Endothelial cell of umbilical vein (primary cell): ENCODE results near the gene AIF1L. TPM values are rescaled to one million over a fixed set of nuclear protein-coding genes. Genes with fewer than 3 reads are reported as not detected.

Source experiments
- BruUV-seq: library from RNA; stranded (reverse); fragments of 400-500 nt; replicated peaks from 2 replicates; lab custom pipeline; 2021; lab: Mats Ljungman, UMichigan
- CTCF ChIA-PET: fragments of 300-600, 350-600 bp; sonication (Branson Sonifier 250); formaldehyde crosslinking; loops from one replicate; lab custom pipeline; 2021; ENCODE audit warnings: antibody characterized with exemption, inconsistent platforms; lab: Charles Lee
- POLR2A ChIA-PET: fragments of 300-600, 350-600 bp; sonication (Branson Sonifier 250); formaldehyde crosslinking; loops from one replicate; lab custom pipeline; 2021; ENCODE audit warnings: antibody characterized with exemption, inconsistent platforms; lab: Charles Lee
- DNase-seq: peaks from one replicate; pipeline ENCODE4 v3.0.0-alpha.2; 2011; ENCODE audit warnings: low read depth, low spot score
- FAIRE-seq: peaks from 2 replicates; lab custom pipeline; 2011; peaks lifted over from hg19 to GRCh38; lab: Jason Lieb, UNC
- H2AFZ ChIP-seq: 2 replicates; pipeline ENCODE4 v1.6.0; 2012; ENCODE audit warnings: low read depth, low read length, control low read depth, inconsistent platforms
- H3K27ac ChIP-seq: 2 replicates; pipeline ENCODE4 v1.5.1; 2011; ENCODE audit warnings: low read depth, mild to moderate bottlenecking, control low read depth, low read length, moderate library complexity; ENCODE audit not compliant: insufficient read depth
- H3K27me3 ChIP-seq, 2 experiments: 2 replicates each; pipeline versions ENCODE4 v1.6.0 to v1.6.1; 2011; ENCODE audit warnings: low read length in 2 of 2, mixed read lengths in 1 of 2; ENCODE audit not compliant: control insufficient read depth in 2 of 2, insufficient read depth in 2 of 2
- H3K36me3 ChIP-seq, 2 experiments: 2 replicates in 1 of 2; 3 replicates in 1 of 2; pipeline ENCODE4 v1.5.1; 2011; ENCODE audit warnings: low read length in 2 of 2, mild to moderate bottlenecking in 1 of 2, moderate library complexity in 1 of 2; ENCODE audit not compliant: control insufficient read depth in 2 of 2, insufficient read depth in 2 of 2; ENCODE audit errors: extremely low read depth in 1 of 2
- H3K4me1 ChIP-seq: 3 replicates; pipeline ENCODE4 v1.5.1; 2011; ENCODE audit warnings: mild to moderate bottlenecking, low read length; ENCODE audit not compliant: control insufficient read depth, insufficient read depth; ENCODE audit errors: extremely low read depth
- H3K4me2 ChIP-seq: 2 replicates; pipeline ENCODE4 v1.6.1; 2011; ENCODE audit warnings: low read length, control low read depth, mixed read lengths; ENCODE audit not compliant: insufficient read depth
- H3K4me3 ChIP-seq, 3 experiments: fragments of 200-600 bp in 1 of 3; sonication (generic), shearing (Covaris generic) in 1 of 3; replicated peaks in 1 of 3; 2 replicates each; pipeline ENCODE4 v1.5.1; 2011 to 2016; ENCODE audit warnings: control low read depth in 3 of 3, low read length in 3 of 3, mild to moderate bottlenecking in 2 of 3, inconsistent platforms in 1 of 3, low read depth in 1 of 3, moderate library complexity in 1 of 3; ENCODE audit not compliant: insufficient read depth in 1 of 3
- H3K79me2 ChIP-seq: 2 replicates; pipeline ENCODE4 v1.6.0; 2012; ENCODE audit warnings: low read length, inconsistent platforms; ENCODE audit not compliant: control insufficient read depth, insufficient read depth
- H3K9ac ChIP-seq: replicated peaks from 2 replicates; pipeline ENCODE3; 2011; ENCODE audit warnings: low read length, control low read depth; ENCODE audit not compliant: insufficient read depth; ENCODE audit errors: extremely low read depth
- H3K9me1 ChIP-seq: replicated peaks from 3 replicates; pipeline ENCODE4 v1.6.0; 2011; ENCODE audit warnings: mild to moderate bottlenecking, low read length; ENCODE audit not compliant: control insufficient read depth, insufficient read depth; ENCODE audit errors: extremely low read depth
- H3K9me3 ChIP-seq: replicated peaks from 2 replicates; pipeline ENCODE4 v1.5.1; 2012; ENCODE audit warnings: low read length, inconsistent platforms; ENCODE audit not compliant: control insufficient read depth, insufficient read depth
- H4K20me1 ChIP-seq: replicated peaks from 2 replicates; pipeline ENCODE3; 2011; ENCODE audit warnings: mild to moderate bottlenecking, low read length; ENCODE audit not compliant: control insufficient read depth, insufficient read depth; ENCODE audit errors: extremely low read depth
- CTCF ChIP-seq, 2 donors: IDR thresholded peaks; 1 replicate in 1 of 2; 2 replicates in 1 of 2; pipeline ENCODE4 v1.5.1; 2011; ENCODE audit warnings: low read length in 2 of 2, mild to moderate bottlenecking in 2 of 2, moderate library complexity in 2 of 2, control low read depth in 1 of 2, inconsistent platforms in 1 of 2, low read depth in 1 of 2; ENCODE audit not compliant: insufficient read depth in 1 of 2; ENCODE audit errors: extremely low read depth in 1 of 2
- EZH2 ChIP-seq: IDR thresholded peaks from 2 replicates; pipeline ENCODE4 v1.6.1; 2012; ENCODE audit warnings: borderline replicate concordance, low read depth, mild to moderate bottlenecking, moderate library complexity, low read length, inconsistent platforms; ENCODE audit not compliant: severe bottlenecking
- FOS ChIP-seq: IDR thresholded peaks from 2 replicates; pipeline ENCODE4 v1.6.1; 2011; ENCODE audit warnings: mild to moderate bottlenecking, low read length, moderate library complexity, borderline replicate concordance; ENCODE audit not compliant: insufficient read depth
- GATA2 ChIP-seq: IDR thresholded peaks from 2 replicates; pipeline ENCODE4 v1.7.0; 2011; ENCODE audit warnings: low read depth, mild to moderate bottlenecking, moderate library complexity, mixed read lengths, low read length; ENCODE audit not compliant: insufficient read length, insufficient read depth
- JUN ChIP-seq: IDR thresholded peaks from 2 replicates; pipeline ENCODE4 v1.6.1; 2011; ENCODE audit warnings: borderline replicate concordance, low read depth; ENCODE audit not compliant: insufficient read length, insufficient read depth
- MAX ChIP-seq: IDR thresholded peaks from 2 replicates; pipeline ENCODE4 v1.6.1; 2011; ENCODE audit not compliant: insufficient read depth, insufficient read length
- MYC ChIP-seq: IDR thresholded peaks from one replicate; pipeline ENCODE4 v1.6.1; 2011; ENCODE audit warnings: mild to moderate bottlenecking, low read depth, low read length
- POLR2A ChIP-seq: IDR thresholded peaks from 2 replicates; pipeline ENCODE4 v1.6.1; 2012; ENCODE audit warnings: low read depth, mild to moderate bottlenecking, control low read depth, low read length
- POLR2AphosphoS5 ChIP-seq: IDR thresholded peaks from 2 replicates; pipeline ENCODE4 v1.6.1; 2012; ENCODE audit warnings: low read depth, mild to moderate bottlenecking, control low read depth, low read length, moderate library complexity; ENCODE audit not compliant: insufficient read depth
- dilution Hi-C: fragments of 300-500 bp; cut with MboI; formaldehyde crosslinking; loops from one replicate; pipeline ENCODE4 v1.15.0; 2019; ENCODE audit warnings: low sequenced_read_pairs; ENCODE audit not compliant: extremely low pct_ligation_motif_present
- intact Hi-C: fragments of 100-400 bp; cut with micrococcal nuclease; formaldehyde crosslinking; loops from one replicate; pipeline ENCODE4 v1.10.0; 2022
- polyA plus RNA-seq, 4 experiments: library from polyadenylated mRNA; depleted of rRNA in 3 of 4; stranded (reverse) in 3 of 4; unstranded in 1 of 4; fragments of >200 nt; gene quantifications; 2 replicates each; pipeline versions ENCODE4 v1.2.1 to v1.2.3, GENCODE V29; 2011 to 2012; ENCODE audit warnings: missing spikeins in 1 of 4
- total RNA-seq: library from RNA; stranded (reverse); gene quantifications from 2 replicates; pipeline ENCODE4 v1.2.3, GENCODE V29; 2021

AIF1L gene
- total and polyA plus RNA-seq, 2 donors (not counting 3 experiments of a cell fraction or from before 2014, with no cell fraction given) = 17.8 to 39.7 TPM

- Histone ChIP-seq H3K9ac (no peak overlapping the region), H3K27ac (no peak overlapping the region), H3K27me3 (no peaks in the 10 kb centered on the region), H3K36me3 (peaks cover 0 to 2% of the 10 kb centered on the region in 2 experiments), H2AFZ (no peak overlapping the region), H3K9me1 (no peaks in the 10 kb centered on the region), H3K4me3 (no peak overlapping the region), H3K4me1 (peaks cover 24% of the 10 kb centered on the region), H3K79me2 (peaks cover 8% of the 10 kb centered on the region), H4K20me1 (no peaks in the 10 kb centered on the region), H3K4me2 (no peak overlapping the region), H3K9me3 (no peaks in the 10 kb centered on the region)
- POLR2A ChIA-PET = no interaction called here
- intact Hi-C loops = no loop called here
- TF ChIP-seq GATA2 (no peak), POLR2AphosphoS5 (no peak), MYC (no peak), MAX (no peak), FOS (no peak), EZH2 (no peak), JUN (no peak), POLR2A (no peak), CTCF (IDR thresholded peaks at IDR 0.05; ENCODE audit: extremely low read depth in 1 of 2, insufficient read depth in 1 of 2, low read depth in 1 of 2, low read length in 2 of 2) (no peak)
- BruUV-seq = no TSS peak
- no peak for FAIRE-seq
- dilution Hi-C loops = no loop called here
- no peak for DNase-seq
- CTCF ChIA-PET = no interaction called here
These were observed 25.0 kb downstream of the AIF1L start for GRCh38 chr9:131121346-131121745.
